ENCODE measurements around the gene GYS1.

The GYS1 gene

DNA sequence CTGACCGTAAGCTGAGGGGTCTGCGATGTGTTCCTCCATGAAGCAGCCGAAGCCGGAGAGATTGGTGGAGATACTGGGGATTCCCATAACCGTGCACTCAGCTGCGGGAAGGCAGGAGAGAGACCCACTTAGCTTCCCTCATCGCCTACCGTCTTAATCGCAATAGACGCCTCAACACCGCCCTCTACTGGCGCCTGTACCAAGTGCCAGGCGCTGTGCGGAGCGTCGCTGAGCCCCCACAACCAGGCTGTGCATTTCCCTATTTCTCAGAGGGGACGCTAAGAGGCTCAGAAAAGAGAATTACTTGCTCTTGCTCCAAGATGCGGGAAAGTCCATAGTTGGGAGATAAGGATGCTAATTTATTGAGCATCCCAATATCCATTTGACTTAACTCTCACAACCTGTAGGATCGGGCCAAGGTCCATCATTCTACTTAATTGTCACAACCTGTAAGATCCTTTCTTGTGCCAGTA lies 22.1 kb downstream of the GYS1 start:
- H3K79me2 ChIP-seq = peaks cover 1% of the 10 kb centered on the region
- H3K27ac ChIP-seq = no peak overlapping the region
- no peaks in the 10 kb centered on the region for H3K36me3 ChIP-seq (ENCODE audit: control insufficient read depth, insufficient read depth, low read length)
- H3K4me3 ChIP-seq (ENCODE audit: low read depth, low read length) = no peak overlapping the region
- H3K27me3 ChIP-seq (ENCODE audit: control insufficient read depth, insufficient read depth, low read length) = no peaks in the 10 kb centered on the region
- no peaks in the 10 kb centered on the region for H3K9me3 ChIP-seq (ENCODE audit: control insufficient read depth, low read length)
- H3K4me2 ChIP-seq (ENCODE audit: low read length) = no peak overlapping the region
- H3K4me1 ChIP-seq = peaks cover 15% of the 10 kb centered on the region
- H2AFZ ChIP-seq = no peak overlapping the region
- no peak overlapping the region for H3K9ac ChIP-seq
- TF ChIP-seq, protein P1, sequence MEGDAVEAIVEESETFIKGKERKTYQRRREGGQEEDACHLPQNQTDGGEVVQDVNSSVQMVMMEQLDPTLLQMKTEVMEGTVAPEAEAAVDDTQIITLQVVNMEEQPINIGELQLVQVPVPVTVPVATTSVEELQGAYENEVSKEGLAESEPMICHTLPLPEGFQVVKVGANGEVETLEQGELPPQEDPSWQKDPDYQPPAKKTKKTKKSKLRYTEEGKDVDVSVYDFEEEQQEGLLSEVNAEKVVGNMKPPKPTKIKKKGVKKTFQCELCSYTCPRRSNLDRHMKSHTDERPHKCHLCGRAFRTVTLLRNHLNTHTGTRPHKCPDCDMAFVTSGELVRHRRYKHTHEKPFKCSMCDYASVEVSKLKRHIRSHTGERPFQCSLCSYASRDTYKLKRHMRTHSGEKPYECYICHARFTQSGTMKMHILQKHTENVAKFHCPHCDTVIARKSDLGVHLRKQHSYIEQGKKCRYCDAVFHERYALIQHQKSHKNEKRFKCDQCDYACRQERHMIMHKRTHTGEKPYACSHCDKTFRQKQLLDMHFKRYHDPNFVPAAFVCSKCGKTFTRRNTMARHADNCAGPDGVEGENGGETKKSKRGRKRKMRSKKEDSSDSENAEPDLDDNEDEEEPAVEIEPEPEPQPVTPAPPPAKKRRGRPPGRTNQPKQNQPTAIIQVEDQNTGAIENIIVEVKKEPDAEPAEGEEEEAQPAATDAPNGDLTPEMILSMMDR (IDR thresholded peaks at IDR 0.05) = peak; percentile 87

GRCh38 chr19:48970139-48970766 lies 22.9 kb downstream of the GYS1 start:
- TF ChIP-seq, protein P1 (IDR thresholded peaks at IDR 0.05) = no peak
- Histone ChIP-seq H3K9me3 (ENCODE audit: control insufficient read depth, low read length) (no peaks in the 10 kb centered on the region), H3K27ac (no peak overlapping the region), H3K4me1 (peaks cover 15% of the 10 kb centered on the region), H3K4me3 (ENCODE audit: low read depth, low read length) (no peak overlapping the region), H2AFZ (no peak overlapping the region), H3K27me3 (ENCODE audit: control insufficient read depth, insufficient read depth, low read length) (no peaks in the 10 kb centered on the region), H3K79me2 (peaks cover 5% of the 10 kb centered on the region), H3K4me2 (ENCODE audit: low read length) (no peak overlapping the region), H3K9ac (no peak overlapping the region), H3K36me3 (ENCODE audit: control insufficient read depth, insufficient read depth, low read length) (no peaks in the 10 kb centered on the region)

DNA sequence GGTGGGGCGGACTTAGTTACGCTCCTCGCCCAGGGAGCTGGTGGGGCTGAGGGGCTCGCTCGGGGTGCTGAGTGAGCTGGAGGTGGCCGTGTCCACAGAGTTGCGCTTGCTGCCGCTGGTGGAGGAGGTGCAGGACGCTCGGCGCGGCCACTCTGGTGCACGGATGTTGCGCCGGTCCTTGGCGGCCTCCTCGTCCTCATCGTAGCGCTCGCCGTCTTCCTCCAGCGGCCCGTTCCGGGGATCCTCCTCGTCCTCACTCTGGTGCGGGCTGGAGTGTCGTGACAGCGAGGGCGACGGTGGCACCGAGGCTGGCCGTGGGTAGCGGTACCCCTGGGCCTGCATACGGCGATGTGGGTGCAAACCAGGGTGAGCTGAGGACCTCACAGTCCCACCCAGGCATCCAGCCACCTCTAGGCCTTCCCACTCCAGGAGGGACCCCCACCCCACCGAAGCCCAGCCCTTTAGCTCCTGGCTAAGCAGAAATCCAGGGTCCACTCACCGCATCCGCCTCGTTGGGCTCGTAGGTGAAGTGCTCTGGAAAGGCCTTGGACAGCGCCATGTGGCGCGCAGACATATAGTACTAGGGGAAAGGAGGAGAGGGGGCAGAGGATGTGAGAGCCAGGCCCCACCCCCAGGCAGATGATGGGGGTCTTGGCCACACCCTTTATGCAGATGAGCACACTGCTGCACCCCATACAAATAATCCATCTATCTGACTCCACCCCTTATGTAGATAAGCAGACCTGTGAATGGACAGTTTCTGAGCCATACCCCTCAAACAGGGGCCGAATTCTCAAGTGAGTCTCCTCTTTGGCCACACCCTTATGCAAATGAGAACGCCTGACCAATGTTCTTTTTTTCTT lies 23.6 kb downstream of the GYS1 start:
- Histone ChIP-seq H2AFZ (no peak overlapping the region), H3K9ac (no peak overlapping the region), H3K4me1 (peaks cover 17% of the 10 kb centered on the region), H3K79me2 (peaks cover 5% of the 10 kb centered on the region), H3K4me3 (ENCODE audit: low read depth, low read length) (no peak overlapping the region), H3K27me3 (ENCODE audit: control insufficient read depth, insufficient read depth, low read length) (no peaks in the 10 kb centered on the region), H3K27ac (no peak overlapping the region), H3K36me3 (ENCODE audit: control insufficient read depth, insufficient read depth, low read length) (no peaks in the 10 kb centered on the region), H3K4me2 (ENCODE audit: low read length) (no peak overlapping the region), H3K9me3 (ENCODE audit: control insufficient read depth, low read length) (no peaks in the 10 kb centered on the region)
- TF ChIP-seq, protein P1 (IDR thresholded peaks at IDR 0.05) = no peak

GRCh38 chr19:48968813-48969218 lies 24.3 kb downstream of the GYS1 start:
- no peaks in the 10 kb centered on the region for H3K9me3 ChIP-seq (ENCODE audit: control insufficient read depth, low read length)
- H3K36me3 ChIP-seq (ENCODE audit: control insufficient read depth, insufficient read depth, low read length) = no peaks in the 10 kb centered on the region
- peaks cover 24% of the 10 kb centered on the region for H3K4me1 ChIP-seq
- no peaks in the 10 kb centered on the region for H3K27me3 ChIP-seq (ENCODE audit: control insufficient read depth, insufficient read depth, low read length)
- H3K4me3 ChIP-seq (ENCODE audit: low read depth, low read length) = no peak overlapping the region
- H3K9ac ChIP-seq = no peak overlapping the region
- no peak overlapping the region for H3K4me2 ChIP-seq (ENCODE audit: low read length)
- TF ChIP-seq, protein P1 (IDR thresholded peaks at IDR 0.05) = no peak
- peaks cover 5% of the 10 kb centered on the region for H3K79me2 ChIP-seq
- no peak overlapping the region for H2AFZ ChIP-seq
- no peak overlapping the region for H3K27ac ChIP-seq

Data from parathyroid adenoma (tissue), 2 donors.